ENCODE results near the gene SCO2. TPM values are rescaled to one million over a fixed set of nuclear protein-coding genes. Genes with fewer than 3 reads are reported as not detected.

Gene SCO2
- total and polyA plus RNA-seq, 2 of the 13 experiments (the other 11 are each of a cell fraction or from before 2014, with no cell fraction given), result 0.32 to 3.7 TPM

- Histone ChIP-seq H2AFZ (ENCODE audit: low read length) (no peak overlapping the region), H3K9me3 (ENCODE audit: low read length) (no peaks in the 10 kb centered on the region), H3K27ac (ENCODE audit: extremely low read length, insufficient read depth, low read length) (no peak overlapping the region), H3K4me3 (replicated peaks in 1 of 3; ENCODE audit: insufficient read depth in 1 of 3, low read depth in 2 of 3, low read length in 3 of 3) (no peak overlapping the region), H4K20me1 (ENCODE audit: insufficient read depth, low read length) (no peaks in the 10 kb centered on the region), H3K79me2 (ENCODE audit: insufficient read depth, low read length) (no peaks in the 10 kb centered on the region), H3K27me3 (ENCODE audit: control insufficient read depth in 1 of 2, insufficient read depth in 2 of 2, low read length in 2 of 2) (peaks cover 1 to 16% of the 10 kb centered on the region in 2 experiments), H3K36me3 (replicated peaks in 1 of 2; ENCODE audit: control insufficient read depth in 1 of 2, insufficient read depth in 2 of 2, low read length in 2 of 2) (no peaks in the 10 kb centered on the region), H3K4me2 (ENCODE audit: low read depth, low read length) (no peak overlapping the region), H3K4me1 (ENCODE audit: insufficient read depth, low read length) (peaks cover 17% of the 10 kb centered on the region), H3K9ac (ENCODE audit: insufficient read depth, low read depth, low read length) (no peak overlapping the region)
- FAIRE-seq, result no peak
- no TSS peak for BruUV-seq (replicated peaks)
- ATAC-seq, result no peak
- ChIA-PET CTCF (ENCODE audit: low intra/inter-chr PET ratio, low total read pairs) (no interaction called here), POLR2A (interaction anchor here (1.3 to 2.4 kb wide), 3 partner anchors 10 to 26 kb away, joined by 4 to 11 read pairs (median 5); partner anchors contain the start of gene SCO2)
- no peak for TF ChIP-seq ZNF180 (CRISPR knock-in tag; IDR thresholded peaks at IDR 0.05; ENCODE audit: borderline replicate concordance, low read depth)
- no peak for TF ChIP-seq ZNF598 (CRISPR knock-in tag; IDR thresholded peaks at IDR 0.05; ENCODE audit: borderline replicate concordance)
- TF ChIP-seq ZMAT3 (CRISPR knock-in tag; conservative IDR thresholded peaks at IDR 0.05), result no peak
- TF ChIP-seq ZNF567 (CRISPR knock-in tag; IDR thresholded peaks at IDR 0.05; ENCODE audit: borderline replicate concordance), result no peak
- no peak for TF ChIP-seq ZNF674 (CRISPR knock-in tag; IDR thresholded peaks at IDR 0.05; ENCODE audit: low read depth)
- TF ChIP-seq ZHX1 (CRISPR knock-in tag; IDR thresholded peaks at IDR 0.05; ENCODE audit: low read depth), result no peak
- TF ChIP-seq ZNF441 (CRISPR knock-in tag; IDR thresholded peaks at IDR 0.05; ENCODE audit: borderline replicate concordance), result no peak
- no peak for TF ChIP-seq ZNF660 (CRISPR knock-in tag; IDR thresholded peaks at IDR 0.05; ENCODE audit: borderline replicate concordance, low read depth)
- TF ChIP-seq ZNF775 (CRISPR knock-in tag; IDR thresholded peaks at IDR 0.05; ENCODE audit: borderline replicate concordance), result no peak
- TF ChIP-seq SRSF4 (IDR thresholded peaks at IDR 0.05; ENCODE audit: low read depth, low read length, poor library complexity, severe bottlenecking), result no peak
- no peak for TF ChIP-seq ZXDC (CRISPR knock-in tag; IDR thresholded peaks at IDR 0.05)
- no peak for DNase-seq (ENCODE audit: low spot score)
- in situ Hi-C loops (cut with HindIII; ENCODE audit: extremely low pct_ligation_motif_present, low pct_unique_long_range_greater_than_20kb) (no loop called here), intact Hi-C loops (cut with micrococcal nuclease; ENCODE audit: unreplicated experiment) (no loop called here)
- 52% methylated on average over 5 of the region's 11 CpGs for WGBS (ENCODE audit: low lambda C conversion rate)
Measured at GRCh38 chr22:50551160-50551752, 25.9 kb upstream of the SCO2 start.

Data from HepG2 (cell line).